Fibroblast of the aortic adventitia (primary cell): ENCODE measurements around the gene ROCK2. TPM values are rescaled to one million over a fixed set of nuclear protein-coding genes. Genes with fewer than 3 reads are reported as not detected.

Source experiments
- DNase-seq: peaks from one replicate; pipeline ENCODE4 v3.0.0-alpha.2; 2010; ENCODE audit warnings: low read depth
- H3K4me3 ChIP-seq: 2 replicates; pipeline ENCODE4 v1.5.1; 2011; ENCODE audit warnings: low read depth, mild to moderate bottlenecking, control low read depth, low read length, moderate library complexity
- total RNA-seq: library from RNA; depleted of rRNA; stranded (reverse); fragments of >200 nt; gene quantifications from 2 replicates; pipeline ENCODE4 v1.2.3, GENCODE V29; 2012; ENCODE audit warnings: low replicate concordance
- TF ChIP-seq, protein P1 (sequence below): IDR thresholded peaks from 2 replicates; pipeline ENCODE4 v1.5.1; 2011; ENCODE audit warnings: mild to moderate bottlenecking, low read length, control low read depth, inconsistent platforms; ENCODE audit not compliant: insufficient read depth

ROCK2 gene
- total RNA-seq, 1 donor: 65.3 TPM

DNA sequence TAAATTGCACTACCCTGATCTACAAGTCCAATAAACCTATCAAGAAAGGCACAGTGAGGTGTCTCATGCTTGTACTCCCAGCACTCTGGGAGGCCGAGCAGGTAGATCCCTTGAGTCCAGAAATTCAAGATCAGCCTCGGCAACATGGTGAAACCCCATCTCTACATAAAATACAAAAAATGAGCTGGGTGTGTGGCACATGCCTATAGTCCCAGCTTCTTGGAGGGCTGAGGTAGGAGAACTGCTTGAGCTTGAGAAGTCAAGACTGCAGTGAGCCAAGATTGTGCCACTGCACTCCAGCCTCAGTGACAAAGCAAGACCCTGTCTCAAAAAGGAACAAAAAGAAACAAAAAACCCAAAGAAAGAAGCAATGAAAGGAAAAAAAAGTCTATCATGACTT, 58.9 kb downstream of the ROCK2 start:
- H3K4me3 ChIP-seq: no peak overlapping the region
- no peak for DNase-seq
- TF ChIP-seq, protein P1, sequence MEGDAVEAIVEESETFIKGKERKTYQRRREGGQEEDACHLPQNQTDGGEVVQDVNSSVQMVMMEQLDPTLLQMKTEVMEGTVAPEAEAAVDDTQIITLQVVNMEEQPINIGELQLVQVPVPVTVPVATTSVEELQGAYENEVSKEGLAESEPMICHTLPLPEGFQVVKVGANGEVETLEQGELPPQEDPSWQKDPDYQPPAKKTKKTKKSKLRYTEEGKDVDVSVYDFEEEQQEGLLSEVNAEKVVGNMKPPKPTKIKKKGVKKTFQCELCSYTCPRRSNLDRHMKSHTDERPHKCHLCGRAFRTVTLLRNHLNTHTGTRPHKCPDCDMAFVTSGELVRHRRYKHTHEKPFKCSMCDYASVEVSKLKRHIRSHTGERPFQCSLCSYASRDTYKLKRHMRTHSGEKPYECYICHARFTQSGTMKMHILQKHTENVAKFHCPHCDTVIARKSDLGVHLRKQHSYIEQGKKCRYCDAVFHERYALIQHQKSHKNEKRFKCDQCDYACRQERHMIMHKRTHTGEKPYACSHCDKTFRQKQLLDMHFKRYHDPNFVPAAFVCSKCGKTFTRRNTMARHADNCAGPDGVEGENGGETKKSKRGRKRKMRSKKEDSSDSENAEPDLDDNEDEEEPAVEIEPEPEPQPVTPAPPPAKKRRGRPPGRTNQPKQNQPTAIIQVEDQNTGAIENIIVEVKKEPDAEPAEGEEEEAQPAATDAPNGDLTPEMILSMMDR: no peak

DNA sequence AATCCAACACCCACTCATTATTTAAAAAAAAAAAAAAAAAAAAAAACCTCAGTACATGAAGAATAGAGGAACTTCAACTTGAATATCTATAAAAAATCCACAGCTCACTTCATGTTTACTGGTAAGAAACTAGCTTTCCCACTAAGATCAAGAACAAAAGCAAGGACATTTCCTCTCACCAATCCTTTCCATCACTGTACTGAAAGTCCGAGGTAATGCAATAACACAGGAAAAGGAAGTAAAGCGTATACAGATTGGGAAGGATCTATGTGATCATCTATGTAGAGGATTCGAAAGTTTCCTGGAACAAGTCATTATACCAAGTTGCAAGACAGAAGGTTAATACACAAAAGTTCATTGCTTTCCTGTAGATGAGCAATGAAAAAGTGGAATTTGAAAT, 63.2 kb downstream of the ROCK2 start:
- TF ChIP-seq, protein P1: no peak
- no peak overlapping the region for H3K4me3 ChIP-seq
- no peak for DNase-seq

DNA sequence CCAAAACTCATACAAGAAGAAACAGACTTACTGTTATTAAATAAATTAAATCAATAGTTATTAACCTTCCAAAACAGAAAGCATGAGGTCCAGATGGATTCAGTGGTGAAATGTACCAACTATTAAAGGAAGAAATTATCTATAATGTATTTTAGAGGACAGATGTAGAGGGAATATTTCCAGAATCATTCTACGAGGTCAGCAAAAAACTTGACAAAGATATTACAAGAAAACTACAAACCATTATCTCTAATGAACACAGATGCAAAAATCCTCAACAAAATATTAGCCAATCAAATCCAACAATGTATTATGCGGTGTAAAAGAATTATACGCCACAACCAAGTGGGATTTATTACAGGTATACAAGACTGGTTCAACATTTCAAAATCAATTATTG, 63.7 kb downstream of the ROCK2 start:
- DNase-seq: no peak
- TF ChIP-seq, protein P1: no peak
- H3K4me3 ChIP-seq: no peak overlapping the region

DNA sequence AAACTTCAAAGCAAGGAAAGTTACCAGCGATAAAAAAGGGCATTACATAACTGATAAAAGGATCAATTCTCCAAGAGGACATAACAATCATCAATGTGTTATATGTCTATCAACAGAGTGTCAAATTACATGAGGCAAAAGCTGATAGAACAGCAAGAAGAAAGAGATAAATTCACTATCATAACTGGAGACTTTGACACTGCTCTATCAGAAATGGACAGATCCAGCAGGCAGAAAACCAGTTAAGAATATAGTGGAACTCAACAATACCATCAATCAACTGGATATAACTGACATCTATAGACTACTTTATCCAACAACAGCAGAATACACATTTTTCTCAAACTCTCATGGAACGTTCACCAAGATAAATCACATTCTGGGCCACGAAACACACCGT, 65.0 kb downstream of the ROCK2 start:
- DNase-seq: no peak
- TF ChIP-seq, protein P1: no peak
- H3K4me3 ChIP-seq: no peak overlapping the region

DNA sequence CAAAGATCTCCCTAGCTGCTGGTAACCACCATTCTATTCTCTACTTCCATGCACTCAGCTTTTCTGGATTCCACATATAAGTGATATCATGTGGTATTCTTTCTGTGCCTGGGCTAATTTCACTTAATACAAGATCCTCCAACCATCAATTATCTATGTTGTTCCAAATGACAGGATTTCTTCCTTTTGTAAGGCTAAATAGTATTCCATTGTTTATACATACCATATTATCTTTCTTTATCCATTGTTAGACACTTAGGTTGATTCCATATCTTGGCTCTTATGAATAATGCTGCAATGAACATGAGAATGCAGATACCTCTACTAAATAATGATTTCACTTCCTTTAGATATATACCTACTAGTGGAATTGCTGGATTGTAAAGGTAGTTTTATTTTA, 66.2 kb downstream of the ROCK2 start:
- H3K4me3 ChIP-seq: no peak overlapping the region
- DNase-seq: no peak
- TF ChIP-seq, protein P1: no peak

DNA sequence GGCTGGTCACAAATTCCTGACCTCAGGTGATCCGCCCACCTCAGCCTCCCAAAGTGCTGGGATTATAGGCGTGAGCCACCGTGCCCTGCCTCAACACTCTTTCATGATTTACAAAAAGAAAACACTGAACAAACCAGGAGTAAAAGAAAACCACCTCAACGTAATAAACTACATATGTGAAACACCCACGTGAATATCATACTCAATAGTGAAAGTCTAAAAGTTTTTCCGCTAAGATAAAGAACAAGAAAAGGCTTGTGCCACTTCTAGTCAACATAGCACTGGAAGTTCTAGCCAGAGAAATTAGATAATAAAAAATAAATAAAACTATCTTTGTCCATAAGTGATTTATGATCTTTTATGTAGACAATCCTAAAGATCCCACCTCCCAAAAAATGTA, 68.5 kb downstream of the ROCK2 start:
- no peak overlapping the region for H3K4me3 ChIP-seq
- DNase-seq: no peak
- TF ChIP-seq, protein P1: no peak

DNA sequence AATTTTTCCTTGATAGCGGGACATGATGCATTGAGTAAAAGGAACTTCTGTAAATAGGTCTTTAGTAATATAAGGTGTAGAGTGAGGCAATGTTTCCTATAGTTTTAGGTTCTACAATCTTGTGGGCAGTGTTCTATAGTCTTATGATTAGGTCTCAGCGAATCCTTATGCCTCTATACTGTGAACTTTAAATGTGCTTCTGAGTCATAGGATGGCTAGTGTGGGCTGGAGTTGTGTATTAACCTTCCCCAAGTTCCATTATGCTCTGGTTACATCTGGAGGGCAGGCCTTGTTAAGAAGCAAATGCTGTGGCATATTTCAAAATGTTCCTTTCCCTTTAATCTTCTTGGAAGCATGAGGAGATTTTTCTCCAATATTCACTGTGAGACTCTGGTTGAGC, 73.5 kb downstream of the ROCK2 start:
- TF ChIP-seq, protein P1: no peak
- H3K4me3 ChIP-seq: no peak overlapping the region
- DNase-seq: peak; percentile 11
